Keratinocyte (primary cell): ENCODE results near the gene LYPD6B.

Experiments used
- CTCF ChIP-seq, 3 experiments: IDR thresholded peaks in 1 of 3; conservative IDR thresholded peaks in 1 of 3; optimal IDR thresholded peaks in 1 of 3; 2 replicates in 2 of 3; 3 replicates in 1 of 3; pipeline versions ENCODE3 to v1.5.1; 2011; ENCODE audit warnings: low read length in 3 of 3, mild to moderate bottlenecking in 3 of 3, moderate library complexity in 2 of 3, control low read depth in 1 of 3, inconsistent platforms in 1 of 3; ENCODE audit not compliant: insufficient read depth in 2 of 3; ENCODE audit errors: extremely low read depth in 1 of 3
- EZH2 ChIP-seq: IDR thresholded peaks from one replicate; pipeline ENCODE4 v1.6.1; 2012; ENCODE audit warnings: inconsistent platforms, mild to moderate bottlenecking, low read length, moderate library complexity

GRCh38 chr2:149259136-149259535 is 220.6 kb downstream of the LYPD6B start:
- TF ChIP-seq CTCF (optimal IDR thresholded peaks at IDR 0.05 in 1 of 3, IDR thresholded peaks at IDR 0.05 in 1 of 3, conservative IDR thresholded peaks at IDR 0.05 in 1 of 3; ENCODE audit: extremely low read depth in 1 of 3, insufficient read depth in 2 of 3, low read length in 3 of 3), result no peak
- TF ChIP-seq EZH2, result no peak
